LNCAP (cell line): ENCODE results near the gene P2RY2.
A peak's percentile ranks its signal among the peaks of the same experiment; 100 is the strongest.

ENCODE experiments used
- CTCF ChIP-seq: fragments of 450-650 bp; IDR thresholded peaks from 2 replicates; pipeline ENCODE4 v1.5.1; 2017; ENCODE audit warnings: mild to moderate bottlenecking

The P2RY2 gene

GRCh38 chr11:73239571-73240189 lies 21.6 kb downstream of the P2RY2 start:
- no peak for TF ChIP-seq CTCF

GRCh38 chr11:73240190-73240781 lies 22.2 kb downstream of the P2RY2 start:
- no peak for TF ChIP-seq CTCF

DNA sequence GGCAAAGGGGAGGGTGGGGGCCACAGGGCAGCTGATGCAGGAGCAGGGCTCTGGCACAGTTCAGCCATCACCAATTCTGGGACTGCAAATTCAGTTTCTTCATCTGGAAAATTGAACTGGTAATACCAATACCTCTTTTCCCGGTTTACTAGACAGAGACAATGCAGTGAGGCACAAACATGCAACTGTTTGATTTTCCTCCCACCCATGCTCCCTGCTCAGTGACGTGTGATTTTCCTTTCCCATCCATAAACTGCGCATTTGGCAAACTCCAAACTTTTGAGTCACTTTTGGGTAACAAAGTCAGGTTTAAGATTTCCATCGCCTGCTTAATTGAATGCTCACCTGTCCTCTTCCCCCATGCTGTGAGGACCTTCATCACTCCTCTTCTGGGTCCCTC lies 23.2 kb downstream of the P2RY2 start:
- TF ChIP-seq CTCF, result no peak

- peak; percentile 98 for TF ChIP-seq CTCF
Measured at GRCh38 chr11:73242251-73243092, 24.4 kb downstream of the P2RY2 start.

DNA sequence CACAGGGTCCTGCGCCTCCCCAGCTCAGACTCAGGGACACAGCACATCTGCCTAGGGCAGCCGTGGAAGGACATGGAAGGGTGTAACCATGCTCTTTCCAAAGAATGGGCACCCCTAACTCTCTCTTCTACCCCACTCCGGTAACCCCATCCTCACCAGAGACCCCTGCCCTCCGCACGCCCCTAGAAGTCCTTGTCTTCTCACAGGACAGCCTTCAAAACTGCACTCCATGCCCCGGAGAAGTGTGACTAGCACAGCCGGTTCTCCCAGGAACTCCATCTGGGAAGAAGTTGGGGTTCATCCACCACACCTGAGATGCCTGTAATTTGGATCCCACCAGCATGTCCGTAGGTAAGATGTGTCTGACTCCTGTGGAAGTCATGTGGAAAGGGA lies 25.0 kb downstream of the P2RY2 start:
- no peak for TF ChIP-seq CTCF

DNA sequence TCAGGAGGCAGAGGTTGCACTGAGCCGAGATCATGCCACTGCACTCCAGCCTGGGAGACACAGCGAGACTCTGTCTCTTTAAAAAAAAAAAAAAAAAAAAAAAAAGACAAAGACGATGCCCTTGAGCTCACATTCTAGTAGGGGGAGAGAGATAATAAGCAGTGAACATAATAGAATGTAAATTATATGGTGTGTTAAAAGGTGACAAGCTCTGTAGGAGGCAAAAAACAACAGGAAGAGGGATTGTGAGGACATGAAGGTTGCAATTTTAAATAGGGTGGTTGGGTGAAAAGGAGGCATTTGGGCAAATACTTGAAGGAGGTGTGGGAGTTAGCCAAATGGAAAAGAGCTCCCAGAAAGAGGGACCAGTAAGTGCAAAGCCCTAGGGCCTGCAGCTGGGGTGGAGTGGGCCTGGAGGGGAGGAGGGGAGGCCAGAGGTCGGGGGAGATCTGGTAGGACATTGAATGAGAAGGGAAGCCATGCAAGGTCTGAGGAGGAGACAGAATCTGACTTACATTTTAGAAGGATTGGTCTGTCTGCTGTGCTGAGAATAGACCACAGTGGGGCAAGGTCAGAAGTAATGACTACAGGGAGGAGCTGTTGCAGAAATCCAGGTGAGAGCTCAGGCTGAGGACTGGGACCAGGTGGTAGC lies 26.6 kb downstream of the P2RY2 start:
- TF ChIP-seq CTCF, result no peak

DNA sequence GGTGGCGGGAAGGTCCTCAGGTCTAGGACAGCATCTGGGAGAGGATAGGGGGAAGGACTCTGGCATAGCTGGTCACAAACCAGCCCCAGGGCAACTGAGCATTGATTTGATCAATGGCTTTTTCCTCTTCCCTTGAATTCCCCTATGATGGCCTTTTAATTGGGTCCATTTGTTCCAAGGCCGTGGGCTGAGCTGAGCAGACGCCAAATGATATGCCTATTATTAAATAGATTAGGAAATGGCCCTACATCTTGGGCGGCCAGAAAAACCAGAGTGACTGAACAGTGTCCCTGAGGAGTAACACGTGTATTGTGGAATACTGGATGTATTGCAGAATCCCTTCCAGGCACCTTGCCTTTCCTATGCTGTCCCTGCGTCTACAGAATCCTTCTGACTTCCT lies 27.4 kb downstream of the P2RY2 start:
- no peak for TF ChIP-seq CTCF
